ELF-1 (cell line): ENCODE data around the gene LDB2.
"Not testable (repeated sequence)": the region's sequence is repeated elsewhere in the genome, so short reads cannot be mapped to it uniquely, and the experiment has no call there.

Source experiments
- DNase-seq: peaks from one replicate; pipeline ENCODE4 v3.0.0-alpha.2; 2016; ENCODE audit warnings: low read depth, low spot score

LDB2 gene

DNA sequence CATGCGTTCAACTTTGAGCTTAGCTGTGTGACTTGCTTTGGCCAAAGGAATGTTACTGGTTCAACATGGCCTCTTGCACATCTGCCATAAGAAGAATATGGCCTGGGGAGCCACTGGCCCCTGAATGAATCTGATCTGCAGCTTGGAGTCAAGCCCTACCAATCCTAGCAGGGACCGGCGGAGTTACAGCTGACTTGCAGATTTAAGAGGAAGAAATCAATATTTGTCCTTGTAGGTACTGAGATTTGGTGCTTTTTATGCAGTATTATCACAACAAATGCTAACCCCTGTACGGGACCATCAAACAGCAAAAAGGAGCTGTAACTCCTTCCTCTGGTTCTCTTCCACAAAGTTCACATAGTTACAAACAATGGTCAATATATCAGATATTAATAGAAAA, 252.0 kb downstream of the LDB2 start:
- no peak for DNase-seq

GRCh38 chr4:16643893-16644292, 254.6 kb downstream of the LDB2 start:
- DNase-seq: no peak

GRCh38 chr4:16642897-16643296, 255.5 kb downstream of the LDB2 start:
- DNase-seq: no peak

DNA sequence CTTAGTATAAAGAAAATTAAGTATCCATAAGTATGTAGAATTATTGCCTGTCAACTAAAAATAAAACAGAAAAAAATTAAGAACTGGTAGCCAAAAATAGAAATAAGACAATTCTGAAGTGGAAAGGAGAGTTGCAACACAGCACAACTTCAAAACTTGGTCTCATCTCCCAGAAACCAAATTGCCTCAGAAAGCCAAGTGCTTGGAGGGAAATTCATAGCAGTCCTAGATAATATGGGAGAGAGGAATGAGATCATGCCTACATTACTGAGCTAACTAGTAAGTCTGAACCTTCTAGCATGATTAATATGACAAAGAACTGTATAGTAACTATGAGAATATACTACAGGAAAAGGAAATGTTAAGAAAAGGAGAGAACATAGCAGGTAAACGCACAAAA, 256.5 kb downstream of the LDB2 start:
- no peak for DNase-seq

- no peak for DNase-seq
Observed at GRCh38 chr4:16636912-16637630, 261.4 kb downstream of the LDB2 start.

- DNase-seq: no peak
Observed at GRCh38 chr4:16636304-16636703, 262.1 kb downstream of the LDB2 start.

- not testable (repeated sequence) for DNase-seq
Observed at GRCh38 chr4:16629274-16629673, 269.2 kb downstream of the LDB2 start.

GRCh38 chr4:16628835-16629234, 269.6 kb downstream of the LDB2 start:
- DNase-seq: peak; percentile 3

DNA sequence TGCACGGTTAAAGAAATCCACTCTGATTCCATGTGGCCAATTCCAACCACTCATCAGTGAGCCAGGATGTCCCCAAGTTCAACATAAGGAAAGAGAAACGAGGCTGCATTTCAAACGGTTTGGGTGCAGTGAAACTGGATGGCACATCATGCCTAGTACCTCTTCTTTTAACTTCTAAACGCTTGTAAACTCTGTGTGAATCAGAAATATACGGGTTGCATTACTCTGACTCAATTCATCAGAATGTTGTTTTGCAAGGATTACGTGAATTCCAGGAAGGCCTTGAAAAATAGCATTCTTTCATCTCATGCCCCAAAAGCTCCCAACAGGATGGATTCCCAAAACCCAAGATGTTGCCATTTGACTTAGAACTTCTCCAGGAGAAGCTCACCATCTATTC, 270.4 kb downstream of the LDB2 start:
- no peak for DNase-seq

- no peak for DNase-seq
Observed at GRCh38 chr4:16626945-16627344, 271.5 kb downstream of the LDB2 start.

GRCh38 chr4:16622826-16623225, 275.6 kb downstream of the LDB2 start:
- DNase-seq: no peak

GRCh38 chr4:16617435-16617834, 281.0 kb downstream of the LDB2 start:
- DNase-seq: no peak

DNA sequence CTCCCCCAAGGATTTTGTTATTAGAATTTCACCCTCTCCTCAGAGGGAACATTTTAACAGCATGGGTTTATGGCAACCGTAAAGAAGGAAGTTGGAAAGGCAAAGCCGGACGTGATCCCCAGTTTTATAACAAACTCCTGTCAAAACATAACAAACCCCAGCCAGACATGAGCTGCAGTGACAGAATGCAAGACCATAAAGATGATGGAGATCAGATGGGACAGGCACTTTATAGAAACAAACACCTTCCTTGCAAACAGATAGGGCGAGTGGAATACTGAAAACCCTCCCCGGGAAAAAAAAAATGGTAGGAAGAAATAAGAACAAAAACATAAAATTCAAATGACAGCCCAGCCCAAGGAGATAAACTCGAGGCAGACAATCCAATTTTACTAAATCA, 281.4 kb downstream of the LDB2 start:
- no peak for DNase-seq

DNA sequence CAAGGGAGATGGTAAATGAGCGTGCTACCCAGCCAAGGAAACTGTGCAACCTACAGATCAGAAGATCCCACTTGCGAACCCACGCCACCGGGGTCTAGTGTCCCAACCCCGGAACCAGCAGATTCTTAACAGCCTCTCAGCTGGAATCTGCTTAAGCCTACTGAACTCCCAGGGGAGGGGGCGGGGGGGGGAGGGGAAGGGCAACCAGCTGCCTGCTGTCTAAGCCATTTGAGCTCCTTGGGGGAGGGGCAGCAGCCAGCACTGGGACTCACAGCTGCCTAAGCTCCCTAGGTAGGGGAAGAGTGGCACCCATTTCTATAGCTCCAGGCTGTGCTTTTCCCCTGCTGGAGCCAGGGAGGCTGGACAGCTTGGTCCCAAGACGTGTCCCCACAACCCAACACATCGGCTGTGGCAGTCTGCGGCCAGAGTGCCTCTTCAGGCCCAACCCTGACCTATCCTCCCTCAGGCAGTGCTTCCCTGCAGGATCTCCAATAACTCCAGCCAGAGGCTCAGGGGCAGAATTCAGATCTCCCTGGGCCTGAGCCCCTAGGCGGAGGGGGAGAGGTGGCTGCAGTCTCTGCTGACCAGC, 289.2 kb downstream of the LDB2 start:
- DNase-seq: peak; percentile 72

GRCh38 chr4:16608611-16609125, 289.8 kb downstream of the LDB2 start:
- DNase-seq: no peak

- no peak for DNase-seq
Observed at GRCh38 chr4:16608123-16608522, 290.3 kb downstream of the LDB2 start.

- no peak for DNase-seq
Observed at GRCh38 chr4:16607241-16608066, 291.0 kb downstream of the LDB2 start.

DNA sequence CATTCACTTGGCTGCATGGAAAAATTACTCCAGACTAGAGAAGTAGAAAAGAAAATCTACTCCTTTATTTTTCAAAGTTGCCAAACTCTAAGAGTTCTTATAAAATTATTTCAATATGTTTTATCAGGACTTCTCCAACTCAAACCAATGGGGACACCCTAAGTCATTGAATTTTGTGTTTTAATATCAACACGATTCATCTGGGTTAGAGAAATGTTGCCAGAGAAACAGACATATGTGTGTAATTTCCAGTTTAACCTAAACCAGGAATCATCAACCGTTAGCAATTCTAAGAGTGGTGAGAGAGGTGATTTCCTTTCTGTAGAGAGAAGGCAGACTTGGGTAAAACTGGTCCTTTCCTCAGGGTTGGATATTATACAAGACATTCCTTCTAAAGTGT, 291.8 kb downstream of the LDB2 start:
- DNase-seq: no peak

DNA sequence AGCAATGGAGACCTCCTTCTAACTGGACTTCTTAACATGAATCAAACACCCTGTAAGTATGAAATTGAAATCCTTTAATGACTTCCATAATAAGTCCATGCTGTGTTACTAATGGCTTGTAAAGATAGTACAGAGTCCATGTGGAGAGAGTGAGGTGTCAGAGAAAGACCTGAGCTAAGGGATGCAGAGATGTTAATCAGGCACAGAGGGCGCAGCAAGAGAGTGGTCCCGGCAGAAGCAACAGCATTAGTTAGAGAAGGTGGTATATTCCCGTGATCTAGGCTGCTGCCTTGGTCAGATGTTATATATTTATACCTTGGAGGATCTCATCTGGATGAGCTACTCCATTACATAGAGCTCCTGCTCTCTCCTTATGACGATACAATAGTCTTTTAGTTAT, 295.3 kb downstream of the LDB2 start:
- no peak for DNase-seq

DNA sequence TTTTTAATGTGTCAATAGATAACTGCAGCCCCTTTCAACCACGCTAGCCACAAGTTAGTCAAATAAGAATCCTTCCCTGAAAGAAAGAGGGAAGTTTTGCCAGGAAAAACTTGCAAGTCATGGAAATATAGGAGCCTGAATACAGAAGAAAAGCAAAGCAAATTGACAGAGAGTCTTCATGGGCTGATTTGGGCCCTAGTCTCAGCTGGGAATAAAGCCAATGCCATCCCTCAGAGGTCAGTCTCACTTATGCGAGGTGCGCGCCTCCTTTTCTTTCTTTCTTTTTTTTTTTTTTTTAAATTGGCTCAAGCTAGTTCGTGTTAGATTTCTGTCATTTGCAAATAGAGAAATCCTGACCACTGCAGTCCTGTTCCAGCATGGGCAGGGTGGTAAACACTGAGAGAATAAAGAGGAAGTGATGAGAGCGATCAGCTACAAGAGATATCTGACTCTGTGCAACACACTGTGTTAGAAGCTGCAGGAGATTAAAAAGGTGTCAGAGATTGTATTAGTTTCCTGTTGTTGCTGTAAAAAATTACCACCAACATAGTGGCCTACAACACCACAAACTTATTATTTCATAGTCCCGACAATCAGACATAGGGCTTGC, 299.7 kb downstream of the LDB2 start:
- DNase-seq: no peak

GRCh38 chr4:16597845-16598596, 300.4 kb downstream of the LDB2 start:
- DNase-seq: no peak
